Measurements from ENCODE around the gene COL24A1.
"Not testable (repeated sequence)": the region's sequence is repeated elsewhere in the genome, so short reads cannot be mapped to it uniquely, and the experiment has no call there.

Gene COL24A1

DNA sequence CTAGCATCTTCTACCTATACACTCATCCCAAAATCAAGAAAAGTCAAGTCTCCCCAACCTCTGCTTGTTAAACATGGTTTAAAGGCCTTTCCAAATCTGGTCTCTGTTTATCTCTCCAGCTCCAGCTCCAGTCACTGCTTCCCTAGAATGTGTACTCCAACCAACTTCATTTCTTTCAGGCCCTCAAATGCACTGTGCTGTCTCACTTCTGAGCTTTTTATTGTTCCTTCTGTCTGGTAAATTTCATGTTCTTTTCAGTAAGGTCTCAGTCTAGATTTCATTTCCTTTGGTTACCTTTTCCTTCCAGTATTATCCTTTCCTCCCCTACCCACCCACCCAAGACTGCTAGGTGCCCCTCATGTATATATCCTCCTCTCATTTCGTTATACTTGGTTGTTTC is 3.7 kb downstream of the COL24A1 start:
- no peak for DNase-seq

DNA sequence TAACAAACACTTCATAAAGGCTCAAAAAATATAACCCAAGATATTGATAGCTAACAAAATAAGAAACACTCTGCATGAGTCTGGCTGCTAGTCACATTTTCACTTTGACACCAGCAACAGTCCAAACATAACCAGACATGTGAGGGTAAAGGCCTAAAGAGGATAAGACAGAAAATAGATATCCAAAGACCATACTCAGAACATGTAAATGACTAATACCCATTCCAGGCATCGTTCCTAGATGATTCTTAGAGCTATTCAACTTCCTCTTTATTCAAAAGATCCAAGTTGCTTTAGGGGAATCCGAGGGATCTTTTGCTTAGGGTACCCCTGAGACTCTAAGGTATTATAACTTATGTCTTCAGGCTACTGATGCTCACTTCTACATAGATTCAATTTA is 5.1 kb downstream of the COL24A1 start:
- DNase-seq: no peak

DNA sequence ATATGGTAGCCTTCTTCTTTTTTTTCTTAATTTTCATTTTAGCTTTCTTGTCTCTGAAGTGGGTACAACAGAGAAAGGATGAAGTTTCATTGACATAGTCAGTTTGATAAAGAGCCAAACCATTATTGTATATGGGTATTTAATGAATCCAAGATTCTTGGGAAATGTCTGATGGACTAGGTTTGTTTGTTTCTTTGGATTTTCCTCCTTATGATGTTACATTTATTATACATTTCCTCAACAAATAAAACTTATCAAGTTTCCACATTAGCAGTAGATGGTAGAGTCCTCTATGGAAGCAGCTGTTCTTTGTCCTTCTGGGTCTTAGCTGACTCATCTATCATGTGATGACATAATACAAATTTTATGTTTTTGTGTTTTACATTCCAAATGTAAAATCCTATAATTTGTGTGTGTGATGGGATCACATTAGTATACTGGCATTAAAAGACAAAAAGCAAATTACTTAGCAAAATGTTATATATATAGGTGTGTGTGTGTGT is 6.0 kb downstream of the COL24A1 start:
- no peak for DNase-seq

DNA sequence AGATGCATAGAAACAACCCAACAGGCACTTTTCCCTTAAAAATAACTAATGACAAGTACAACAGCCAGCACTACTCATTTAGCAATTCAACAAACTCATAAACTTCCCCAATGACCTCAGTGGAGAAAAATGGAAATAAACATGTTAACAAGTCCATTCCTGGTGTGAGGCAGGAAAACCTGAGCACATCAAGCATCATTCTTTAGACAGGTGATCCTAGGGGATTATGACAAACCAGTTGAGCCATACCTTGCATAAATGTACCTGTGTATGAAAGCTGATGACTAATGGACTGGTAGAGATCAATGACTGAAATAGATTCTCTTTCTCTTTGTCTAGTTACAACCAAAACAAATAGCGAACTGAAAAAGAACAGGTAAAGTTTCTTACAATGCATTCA is 7.0 kb downstream of the COL24A1 start:
- DNase-seq: no peak

DNA sequence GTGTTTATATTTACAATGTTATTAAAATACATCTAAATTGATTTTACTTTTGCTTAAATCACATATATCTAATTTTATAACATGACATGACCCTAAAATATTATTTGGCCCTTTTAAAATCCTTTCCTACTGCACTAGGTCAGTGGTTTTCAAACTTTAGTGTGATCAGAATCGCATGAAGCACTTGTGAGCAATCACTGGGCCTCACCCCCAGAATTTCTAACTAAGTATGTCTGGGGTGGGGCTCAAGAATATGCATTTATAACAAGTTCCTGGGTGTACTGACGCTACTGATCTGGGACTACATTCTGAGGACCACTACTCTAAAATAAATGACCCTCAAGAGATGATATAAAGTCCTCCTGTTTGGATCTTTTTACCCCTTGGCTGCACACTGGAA is 8.8 kb downstream of the COL24A1 start:
- no peak for DNase-seq

- no peak for DNase-seq
Observed at GRCh38 chr1:86146566-86146965, 10.0 kb downstream of the COL24A1 start.

DNA sequence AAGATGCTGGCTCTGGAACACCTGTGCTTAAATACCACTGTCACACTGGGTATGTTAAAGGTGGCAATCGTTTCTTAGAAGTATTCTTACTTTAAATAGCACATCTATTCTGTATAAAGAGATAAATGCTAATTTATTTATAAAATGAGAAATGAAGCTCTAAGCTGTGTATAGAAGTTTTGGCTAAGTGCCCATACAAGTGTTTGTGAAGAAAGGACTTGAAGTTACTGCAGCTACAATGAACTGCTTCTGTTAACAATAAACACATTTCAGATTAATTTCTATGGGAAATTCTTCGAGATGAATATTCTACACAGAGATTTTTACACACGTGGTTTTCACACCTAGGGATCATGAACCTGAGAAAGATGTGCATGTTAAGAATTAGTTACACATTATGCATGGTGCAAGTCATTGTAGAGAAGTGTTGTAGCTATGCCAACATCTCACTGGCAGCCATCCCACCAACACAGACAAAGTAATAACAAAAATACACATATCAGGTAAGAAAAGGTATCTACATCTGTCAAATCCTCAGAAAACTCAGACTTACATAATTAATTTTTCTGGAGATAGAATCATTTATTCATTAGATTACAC is 16.2 kb downstream of the COL24A1 start:
- DNase-seq: no peak

- no peak for DNase-seq
Observed at GRCh38 chr1:86138746-86139145, 17.8 kb downstream of the COL24A1 start.

GRCh38 chr1:86137436-86137835 is 19.1 kb downstream of the COL24A1 start:
- no peak for DNase-seq

- DNase-seq: no peak
Observed at GRCh38 chr1:86119214-86119764, 37.3 kb downstream of the COL24A1 start.

GRCh38 chr1:86114816-86115400 is 41.7 kb downstream of the COL24A1 start:
- DNase-seq: no peak

GRCh38 chr1:86114236-86114635 is 42.3 kb downstream of the COL24A1 start:
- DNase-seq: no peak

- not testable (repeated sequence) for DNase-seq
Observed at GRCh38 chr1:86111590-86111989, 45.0 kb downstream of the COL24A1 start.

DNA sequence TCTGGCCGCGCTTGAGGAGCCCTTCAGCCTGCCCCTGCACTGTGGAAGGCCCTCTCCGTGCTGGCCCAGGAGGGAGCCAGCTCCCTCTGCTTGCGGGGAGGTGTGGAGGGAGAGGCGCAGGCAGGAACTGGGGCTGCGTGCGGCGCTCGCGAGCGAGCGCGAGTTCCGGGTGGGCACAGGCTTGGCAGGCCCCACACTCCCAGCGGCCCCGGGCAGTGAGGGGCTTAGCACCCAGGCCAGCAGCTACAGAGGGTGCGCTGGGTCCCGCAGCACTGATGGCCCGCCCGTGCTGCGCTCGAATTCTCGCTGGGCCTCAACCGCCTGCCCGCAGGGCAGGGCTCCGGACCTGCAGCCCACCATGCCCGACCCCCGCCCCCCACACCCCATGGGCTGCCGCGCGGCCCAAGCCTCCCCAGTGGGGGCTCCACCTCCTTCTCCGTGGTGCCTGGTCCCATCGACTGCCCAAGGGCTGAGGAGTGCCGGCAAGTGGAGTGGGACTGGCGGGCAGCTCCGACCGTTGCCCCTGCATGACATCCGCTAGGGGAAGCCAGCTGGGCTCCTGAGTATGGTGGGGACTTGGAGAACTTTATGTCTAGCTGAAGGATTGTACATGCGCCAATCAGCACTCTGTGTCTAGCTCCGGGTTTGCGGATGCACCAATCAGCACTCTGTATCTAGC is 46.0 kb downstream of the COL24A1 start:
- DNase-seq: no peak

- no peak for DNase-seq
Observed at GRCh38 chr1:86105533-86105866, 51.1 kb downstream of the COL24A1 start.

- no peak for DNase-seq
Observed at GRCh38 chr1:86104606-86105532, 51.7 kb downstream of the COL24A1 start.

GRCh38 chr1:86101616-86102015 is 55.0 kb downstream of the COL24A1 start:
- no peak for DNase-seq

DNA sequence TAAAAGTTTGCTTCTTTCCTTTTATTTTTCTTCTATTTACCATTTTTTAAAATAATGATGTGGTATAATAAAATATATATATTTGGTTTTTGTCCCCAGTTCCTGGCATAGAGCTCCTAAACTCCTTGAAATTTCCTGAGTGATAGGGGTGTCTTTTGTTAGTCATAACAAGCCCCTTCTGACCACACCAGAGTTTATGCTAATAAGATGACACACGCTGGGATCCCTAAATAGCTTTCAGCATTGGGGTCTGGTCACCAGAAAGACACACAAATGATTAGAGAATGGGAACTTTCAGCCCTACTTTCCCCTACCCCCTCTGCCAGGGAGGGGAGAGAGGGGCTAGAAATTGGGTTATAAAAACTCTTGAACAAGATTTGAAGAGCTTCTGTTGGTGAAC is 56.2 kb downstream of the COL24A1 start:
- DNase-seq: no peak

DNA sequence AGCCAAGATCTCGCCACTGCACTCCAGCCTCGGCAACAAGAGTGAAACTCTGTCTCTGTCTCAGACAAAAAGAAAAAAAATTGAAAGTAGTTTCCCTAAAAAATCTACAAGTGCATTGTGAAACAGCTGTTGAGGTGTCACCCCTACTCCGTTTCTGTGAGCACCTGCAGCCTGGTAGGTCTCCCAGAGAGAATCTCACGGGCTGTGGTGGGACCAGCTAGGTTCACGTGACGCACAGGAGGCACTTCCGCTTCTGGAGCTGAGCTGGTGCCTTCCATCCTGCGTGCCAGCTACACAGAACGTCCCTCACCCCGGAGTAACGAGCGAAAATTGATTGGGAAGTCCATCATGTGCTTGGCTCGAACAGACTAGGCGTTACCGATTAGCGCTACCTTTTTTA is 66.8 kb downstream of the COL24A1 start:
- DNase-seq: no peak

DNA sequence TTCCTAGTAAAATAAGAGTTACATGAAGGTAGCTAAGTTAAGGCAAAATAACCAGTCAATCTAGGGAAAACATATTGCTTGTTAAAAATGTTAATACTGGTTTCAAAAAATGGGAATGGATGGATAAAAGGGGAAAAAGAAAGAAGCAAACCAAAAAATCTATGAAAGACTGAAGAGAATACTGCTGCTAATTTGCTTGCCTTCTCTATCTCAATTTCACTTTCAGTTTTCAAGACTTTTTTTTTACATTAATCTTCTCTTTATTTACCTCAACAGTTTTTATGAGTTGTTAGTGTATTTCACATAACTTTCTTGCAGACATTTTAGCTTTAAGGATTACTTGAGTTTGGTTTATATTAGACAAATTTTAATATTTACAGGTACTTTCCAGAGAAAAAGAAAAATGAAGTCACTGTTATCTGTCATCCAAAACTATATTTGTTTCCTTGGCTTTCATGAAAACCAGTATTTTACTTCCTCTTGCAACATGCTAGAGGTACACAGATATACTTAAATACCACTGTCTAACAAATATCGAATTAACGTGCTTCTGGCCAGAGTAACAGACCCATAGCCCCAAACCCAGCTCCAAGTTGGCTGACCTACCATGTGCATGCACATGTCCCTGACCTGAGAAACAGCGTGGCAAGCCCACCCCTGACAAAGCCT is 70.7 kb downstream of the COL24A1 start:
- DNase-seq: no peak

DNA sequence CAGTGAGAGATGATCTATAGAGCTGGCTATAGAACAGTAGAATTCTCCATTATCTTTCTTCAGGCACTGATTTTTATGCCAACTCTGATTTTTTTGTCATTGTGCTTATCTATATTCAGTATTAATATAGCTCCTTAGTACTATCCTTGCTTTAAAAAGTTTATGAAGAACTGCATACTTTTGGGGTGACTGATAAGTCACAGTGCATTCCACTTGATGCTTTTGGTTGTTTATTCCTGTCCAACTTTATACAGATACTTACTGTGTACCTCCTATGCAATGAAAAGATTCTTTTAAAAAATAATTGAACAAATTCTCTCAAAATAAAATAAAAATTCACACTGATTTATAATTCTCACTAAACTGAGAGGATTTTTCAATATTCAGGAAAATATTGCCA is 71.6 kb downstream of the COL24A1 start:
- DNase-seq: no peak

GRCh38 chr1:86082183-86082582 is 74.4 kb downstream of the COL24A1 start:
- no peak for DNase-seq

GRCh38 chr1:86072474-86072873 is 84.1 kb downstream of the COL24A1 start:
- not testable (repeated sequence) for DNase-seq

All from activated CD8-positive, alpha-beta memory T cell treated with anti-CD3 and anti-CD28 coated beads, Interleukin-2, amount 50 U/mL, for 48 hours (primary cell).